ENCODE data around the gene CTIF. TPM values are rescaled to one million over a fixed set of nuclear protein-coding genes. Genes with fewer than 3 reads are reported as not detected.
A peak's percentile ranks its signal among the peaks of the same experiment; 100 is the strongest.

Gene CTIF
- total RNA-seq, 1 donor from 2014 or later = 23.4 TPM

DNA sequence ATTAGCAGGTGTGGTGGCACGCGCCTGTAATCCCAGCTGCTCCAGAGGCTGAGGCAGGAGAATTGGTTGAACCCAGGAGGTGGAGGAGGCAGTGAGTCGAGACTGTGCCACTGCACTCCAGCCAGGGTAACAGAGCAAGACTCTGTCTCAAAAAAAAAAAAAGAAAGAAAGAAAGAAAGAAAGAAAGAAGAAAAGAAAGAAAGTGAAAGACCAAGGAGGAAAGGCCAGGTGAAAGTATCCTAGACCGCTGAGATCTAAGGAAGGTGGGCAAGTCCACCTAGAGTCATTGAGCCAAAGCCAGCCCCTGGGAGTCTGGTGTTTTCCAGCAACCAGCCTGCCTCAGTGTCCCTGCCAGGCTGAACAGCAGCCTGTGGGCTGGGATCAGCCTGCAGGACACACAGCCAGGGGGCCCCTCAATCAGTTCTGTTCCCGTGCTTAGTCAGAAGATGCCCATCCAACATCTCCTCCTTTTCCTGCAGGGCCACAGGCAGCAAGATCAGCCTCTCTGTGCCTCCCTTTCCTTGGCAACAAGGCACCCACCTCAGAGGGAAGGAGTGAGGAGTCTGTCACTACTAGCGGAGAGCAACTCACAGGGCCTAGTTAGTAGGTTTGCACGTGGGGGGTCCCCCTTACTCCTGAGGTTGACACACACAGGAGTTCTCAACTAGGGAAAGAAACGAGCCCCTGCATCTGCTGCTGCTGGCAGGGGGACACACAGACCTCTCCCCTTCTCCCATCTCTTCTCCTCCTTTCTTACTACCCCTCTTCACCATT is 347.9 kb downstream of the CTIF start:
- no peak for DNase-seq

DNA sequence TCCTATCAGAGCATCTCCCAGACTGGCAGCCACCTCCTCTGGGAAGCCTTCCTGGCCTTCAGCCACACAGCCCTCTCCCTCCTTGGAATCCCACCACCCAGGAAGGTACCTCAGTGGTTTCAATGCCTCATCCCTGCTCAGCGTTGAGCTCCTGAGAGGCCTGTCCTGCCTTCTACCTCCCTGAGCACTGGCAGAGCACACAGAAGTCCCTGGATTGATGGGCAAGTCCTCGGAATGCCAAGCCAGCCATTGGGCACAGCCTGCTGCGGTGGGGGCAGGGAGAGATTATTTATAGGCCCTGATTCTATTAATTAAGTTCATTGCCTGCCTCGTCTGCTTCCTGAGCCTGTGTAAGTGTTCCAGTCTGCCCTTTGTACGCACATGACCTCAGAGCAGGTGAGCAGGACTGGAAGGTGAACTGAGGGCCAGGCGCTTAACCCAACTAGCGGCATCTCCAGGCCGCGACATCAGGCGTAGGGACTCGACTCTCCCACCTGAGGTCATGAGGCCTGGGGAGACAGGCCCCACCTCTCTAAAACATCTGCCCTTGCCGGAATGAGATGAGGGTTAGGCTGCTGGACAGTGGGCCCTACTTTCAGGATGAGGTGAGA is 348.6 kb downstream of the CTIF start:
- DNase-seq = no peak

DNA sequence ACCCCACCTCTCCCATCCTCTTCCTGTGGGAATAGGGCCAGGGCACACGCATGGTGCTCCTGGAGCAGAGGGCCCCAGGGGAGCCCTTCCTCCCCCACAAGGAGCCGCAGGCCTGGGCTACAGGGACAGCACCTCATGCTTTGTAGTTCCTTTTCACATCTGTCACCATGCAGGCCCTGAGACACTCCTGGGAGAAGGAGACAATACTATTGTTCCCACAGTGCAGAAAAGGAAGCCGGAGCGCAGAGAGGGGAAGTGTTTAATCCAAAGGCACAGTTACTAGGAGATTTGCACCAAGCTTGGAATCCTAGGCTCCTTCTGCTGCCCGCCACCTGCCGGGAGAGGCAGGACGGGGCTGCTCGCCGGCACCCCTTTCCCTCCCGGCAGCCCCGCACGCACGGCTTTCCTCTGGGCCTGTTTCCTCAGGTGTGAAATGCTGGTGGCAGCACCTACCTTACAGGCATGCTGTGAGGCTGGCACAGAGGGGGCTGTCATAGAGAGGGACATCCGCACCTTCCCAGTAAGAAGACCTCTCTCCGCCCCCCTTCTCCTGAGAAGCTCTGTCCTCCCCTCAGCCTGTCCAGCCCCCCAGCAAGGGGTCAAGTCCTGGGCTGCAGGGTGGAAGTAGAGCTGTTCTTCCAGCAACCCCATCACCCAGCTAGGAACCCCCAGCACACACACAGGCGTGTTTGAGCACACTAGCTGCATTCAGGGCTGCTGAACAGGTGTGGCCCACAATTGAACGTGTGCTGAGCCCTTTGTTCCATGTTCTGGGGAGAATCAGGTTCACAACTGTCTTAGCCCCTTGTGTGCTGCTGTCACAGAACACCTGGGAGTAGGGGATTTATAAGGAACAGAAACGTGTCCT is 349.3 kb downstream of the CTIF start:
- DNase-seq = no peak

DNA sequence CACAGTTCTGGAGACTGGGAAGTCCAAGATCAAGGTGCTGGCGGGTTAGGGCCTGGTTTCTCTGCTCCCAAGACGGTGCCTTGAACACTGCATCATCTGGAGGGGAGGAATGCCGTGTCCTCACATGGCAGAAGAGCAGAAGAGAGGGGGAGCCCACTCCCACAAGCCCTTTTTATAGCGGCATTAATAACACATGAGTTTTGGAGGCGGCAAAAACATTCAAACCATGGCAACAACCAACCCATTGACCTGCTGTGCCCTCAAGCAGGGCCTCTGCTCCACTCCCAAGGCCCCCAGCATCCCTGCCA is 349.9 kb downstream of the CTIF start:
- DNase-seq = no peak

DNA sequence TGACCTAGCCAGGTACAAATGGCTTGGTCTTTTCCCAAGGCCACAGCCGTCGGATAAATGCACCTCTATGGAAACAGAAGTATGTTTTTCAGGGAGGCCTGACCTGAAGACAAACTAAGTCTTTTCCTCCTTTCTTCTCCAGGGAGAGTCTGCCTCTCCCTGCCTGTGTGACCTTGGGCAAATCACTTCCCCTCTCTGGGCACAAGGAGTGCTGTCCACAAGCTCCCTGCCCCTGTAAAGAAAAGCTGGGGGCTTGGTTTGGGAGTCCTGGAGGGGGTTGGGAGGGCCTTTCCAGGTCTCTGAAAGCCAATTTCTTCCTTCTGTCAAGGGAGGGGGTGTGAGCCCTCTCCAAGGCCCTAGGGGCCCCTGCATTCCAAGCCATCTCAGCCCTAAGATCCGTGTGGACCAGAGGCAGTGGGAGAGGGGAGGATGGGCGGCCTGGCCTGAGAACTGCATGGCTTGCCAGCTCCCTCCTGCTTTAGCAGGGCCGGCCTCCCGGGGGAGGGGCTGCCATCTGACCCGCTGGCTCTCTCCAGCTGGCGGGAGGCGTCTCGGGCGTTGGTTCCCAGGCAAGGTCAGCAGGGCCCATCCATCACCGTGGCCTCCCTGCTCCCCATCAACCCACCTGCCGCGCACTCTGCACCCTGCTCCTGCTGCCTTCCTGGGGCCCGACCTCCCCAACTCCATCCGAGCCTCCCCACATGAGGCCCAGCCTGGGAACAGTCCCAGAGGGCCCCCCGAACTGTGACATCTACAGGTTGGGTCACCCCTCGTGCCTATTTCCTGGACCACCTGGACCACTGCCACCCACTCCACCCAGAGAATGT is 350.5 kb downstream of the CTIF start:
- peak; percentile 75 for DNase-seq

DNA sequence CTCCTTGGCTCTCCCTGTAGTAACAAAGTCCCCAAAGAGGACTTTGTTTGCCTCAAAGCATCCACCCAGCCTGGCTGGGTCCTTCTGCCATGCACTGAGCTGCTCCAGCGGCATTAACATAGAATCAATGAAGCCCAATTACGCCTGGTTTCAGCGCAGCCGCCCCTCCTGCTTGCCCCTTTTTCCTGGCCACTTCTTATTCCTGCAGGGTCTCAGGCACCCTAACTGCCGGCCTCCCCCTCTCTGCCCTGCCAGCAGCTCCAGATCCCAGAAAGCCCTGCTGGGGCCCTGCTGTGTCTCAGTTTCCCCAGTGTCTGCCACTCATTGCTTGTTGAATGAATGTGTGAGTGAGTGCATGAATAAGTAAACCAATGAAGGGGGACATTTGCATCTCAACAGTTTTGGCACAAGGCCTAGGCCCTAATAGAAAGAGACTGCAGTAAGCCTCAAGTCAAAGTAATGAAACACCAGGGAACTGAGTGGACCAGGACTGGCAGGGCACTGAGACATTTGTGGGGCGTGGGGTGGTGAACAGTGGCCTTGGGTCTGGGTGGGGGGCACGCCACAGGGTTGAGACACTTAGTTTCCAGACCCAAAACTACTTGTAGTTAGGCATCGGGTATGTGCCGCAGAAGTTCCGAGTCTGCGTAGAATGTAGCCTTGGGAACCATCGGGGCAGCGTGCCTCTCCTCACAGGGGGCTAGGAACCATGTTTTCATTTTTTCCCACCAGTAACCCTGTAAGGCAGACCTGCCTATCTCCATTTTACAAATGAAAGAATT is 351.3 kb downstream of the CTIF start:
- DNase-seq = no peak

DNA sequence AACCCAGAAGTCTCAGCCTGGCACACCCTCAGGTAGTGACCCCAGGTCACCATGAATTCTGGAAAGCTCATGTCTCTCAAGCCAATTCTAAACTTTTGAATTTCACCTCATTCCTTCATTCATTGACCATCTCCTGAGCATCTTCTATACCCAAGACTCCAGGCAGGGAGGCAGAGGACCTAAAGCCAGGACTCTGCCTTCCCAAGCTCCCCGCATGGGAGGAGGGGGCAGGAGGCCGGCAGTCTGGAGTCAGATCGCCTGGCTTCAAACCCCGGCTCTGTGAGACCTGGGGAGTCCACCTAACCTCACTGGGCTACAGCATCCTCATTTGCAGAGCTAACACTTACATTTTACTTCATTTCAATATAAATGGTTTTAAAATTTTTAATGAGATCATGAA is 352.9 kb downstream of the CTIF start:
- DNase-seq = no peak

DNA sequence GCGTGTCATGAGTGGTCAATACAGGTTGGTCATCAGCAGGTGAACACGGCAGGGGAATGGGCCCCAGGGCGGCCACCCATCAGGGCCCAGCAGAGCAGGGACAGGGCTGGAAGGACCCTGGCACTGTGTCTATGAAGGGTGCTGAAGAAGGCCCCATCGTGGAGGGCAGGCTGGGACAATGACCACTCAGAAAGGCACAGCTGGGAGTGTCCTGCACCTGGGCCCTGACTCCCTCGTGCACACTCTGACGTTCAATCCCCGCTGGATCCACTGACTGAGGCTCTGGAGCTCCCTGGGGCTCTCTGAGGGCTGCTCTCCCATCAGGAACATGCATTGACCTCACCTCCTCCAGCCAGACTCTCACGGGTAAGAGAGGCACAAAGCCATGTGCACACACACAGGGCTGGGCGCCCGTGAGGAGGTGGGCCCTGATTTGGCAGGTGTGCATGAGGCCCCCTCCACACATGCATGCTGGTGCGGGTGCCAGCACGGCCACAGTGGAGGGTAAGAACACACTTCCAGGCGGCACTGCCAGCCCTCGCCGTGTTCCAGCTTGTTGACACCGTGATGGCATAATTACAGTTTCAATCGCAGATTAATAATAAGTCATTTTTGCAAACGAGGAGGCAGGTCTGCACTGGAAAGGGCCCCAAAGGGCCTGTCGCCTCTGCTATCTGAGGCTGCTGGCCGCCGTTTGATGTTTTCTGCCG is 353.5 kb downstream of the CTIF start:
- DNase-seq = no peak

DNA sequence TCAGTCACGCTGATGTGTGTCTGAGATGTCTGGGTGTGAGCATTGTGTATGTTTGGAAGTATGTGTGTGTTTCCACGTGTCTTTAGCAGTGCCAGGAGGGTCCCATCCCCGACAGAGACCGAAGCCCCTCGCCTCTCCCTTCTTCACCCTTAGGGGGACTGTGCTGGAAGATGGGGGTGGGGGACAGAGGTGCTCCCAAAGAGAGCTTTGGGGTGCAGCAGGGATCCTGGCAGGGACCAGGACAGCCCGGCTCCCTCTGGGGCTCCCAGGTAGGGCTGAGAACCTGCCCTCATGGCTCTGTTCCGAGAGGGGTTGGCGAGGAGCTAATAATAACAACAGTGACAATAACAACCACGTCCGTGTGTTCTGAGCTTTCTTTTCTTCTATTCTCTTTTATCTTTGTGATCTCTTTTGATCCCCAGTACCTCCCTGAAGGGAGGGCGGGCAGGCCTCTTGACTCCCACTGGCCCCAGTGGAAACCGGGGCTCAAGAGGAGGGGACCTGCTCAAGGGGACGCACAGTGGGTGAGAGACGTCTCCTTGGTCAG is 354.3 kb downstream of the CTIF start:
- DNase-seq = no peak

DNA sequence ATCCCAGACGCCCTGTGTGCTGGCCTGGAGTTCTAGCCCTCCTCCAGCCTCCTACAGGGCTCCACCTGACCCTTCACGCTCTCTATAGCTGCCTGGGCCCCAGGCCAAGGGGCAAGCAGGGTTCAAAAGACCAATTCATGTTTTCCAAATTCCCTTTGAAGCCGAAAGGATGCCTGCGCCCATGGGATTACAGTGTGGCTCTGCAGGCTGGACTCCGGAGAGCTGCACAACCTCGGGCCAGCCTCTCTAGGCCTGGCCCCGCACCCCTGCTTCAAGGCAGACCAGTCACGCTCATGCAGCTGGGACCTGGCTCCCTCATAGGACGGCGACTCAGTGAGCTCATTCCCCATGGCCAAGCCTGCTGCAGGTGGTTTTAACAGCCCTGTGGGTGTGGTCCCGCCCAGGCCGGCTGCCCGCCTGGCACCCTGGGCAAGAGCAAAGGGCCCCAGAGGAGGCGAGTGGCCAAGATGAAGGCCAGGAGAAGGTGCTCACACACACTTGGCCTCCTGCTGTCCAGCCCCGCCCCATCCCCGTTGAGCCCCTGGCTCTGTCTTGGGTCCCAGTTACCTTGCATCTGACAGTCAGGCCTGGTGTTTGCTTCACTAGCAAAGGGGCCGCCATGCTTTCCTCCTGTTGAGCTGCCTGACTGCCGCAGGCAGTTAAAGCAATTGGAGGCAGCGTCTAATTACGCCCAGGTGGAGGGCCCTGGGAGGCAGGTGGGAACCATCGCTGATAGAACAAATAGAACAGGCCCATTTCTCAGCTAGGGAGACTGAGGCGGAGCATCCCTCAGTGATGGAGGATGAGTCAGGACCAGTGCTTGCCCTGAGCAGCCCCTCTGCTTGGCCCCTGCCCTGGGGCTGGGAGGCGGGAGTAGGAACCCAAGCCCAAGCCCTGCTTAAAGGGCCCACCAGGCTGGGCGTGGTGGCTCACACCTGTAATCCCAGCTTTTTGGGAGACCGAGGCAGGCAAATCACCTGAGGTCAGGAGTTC is 355.1 kb downstream of the CTIF start:
- no peak for DNase-seq

DNA sequence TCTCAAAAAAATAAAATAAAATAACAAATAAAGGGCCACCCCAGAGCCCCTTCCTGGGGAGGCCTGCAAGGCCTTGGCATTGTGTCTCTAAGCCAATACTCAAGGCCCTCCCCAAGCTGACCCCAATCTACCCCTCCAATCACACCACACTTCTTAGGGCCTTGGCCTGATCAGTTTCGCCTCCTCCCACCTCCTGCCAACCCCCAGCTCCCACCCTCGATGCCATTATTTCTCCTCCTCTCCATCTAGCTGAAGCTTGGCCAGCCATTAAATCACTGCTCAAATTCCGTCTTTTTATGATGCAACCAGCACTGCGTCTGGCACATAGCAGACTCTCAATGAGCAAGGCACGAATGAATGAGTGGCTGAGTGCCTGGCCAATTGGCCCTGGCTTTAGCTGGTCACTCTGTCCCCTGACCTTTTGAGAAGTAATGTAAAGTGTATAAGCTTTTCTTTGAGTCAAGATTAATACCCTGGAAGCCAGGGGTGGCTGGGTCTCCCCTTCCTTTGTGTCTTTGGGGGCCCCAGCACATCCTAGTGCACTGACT is 356.0 kb downstream of the CTIF start:
- DNase-seq = no peak

DNA sequence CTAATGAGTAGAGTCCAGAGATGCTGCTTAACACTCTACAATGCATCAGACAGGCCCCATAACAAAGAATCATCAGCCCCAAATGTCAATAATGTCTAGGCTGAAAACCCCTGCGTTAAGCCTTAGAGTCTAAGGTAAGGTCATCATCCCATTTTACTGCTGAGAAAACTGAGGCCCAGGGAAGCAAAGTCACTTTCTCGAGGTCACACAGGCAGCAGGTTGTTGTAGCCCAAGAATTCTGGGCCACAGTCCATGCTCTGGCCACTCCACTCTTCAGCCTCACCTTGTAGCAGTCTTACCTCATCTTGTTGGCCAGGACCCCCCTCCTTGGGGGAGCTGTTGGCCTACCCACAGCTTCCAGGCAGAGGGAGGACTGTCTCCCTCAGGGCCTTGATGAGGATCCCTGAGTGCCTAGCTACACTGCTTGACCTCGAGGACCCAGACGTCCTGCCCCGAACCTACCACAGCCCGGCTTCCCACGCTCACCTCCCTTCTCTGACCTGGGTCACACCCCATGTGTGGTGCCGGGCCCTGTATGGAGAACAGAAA is 357.6 kb downstream of the CTIF start:
- no peak for DNase-seq

DNA sequence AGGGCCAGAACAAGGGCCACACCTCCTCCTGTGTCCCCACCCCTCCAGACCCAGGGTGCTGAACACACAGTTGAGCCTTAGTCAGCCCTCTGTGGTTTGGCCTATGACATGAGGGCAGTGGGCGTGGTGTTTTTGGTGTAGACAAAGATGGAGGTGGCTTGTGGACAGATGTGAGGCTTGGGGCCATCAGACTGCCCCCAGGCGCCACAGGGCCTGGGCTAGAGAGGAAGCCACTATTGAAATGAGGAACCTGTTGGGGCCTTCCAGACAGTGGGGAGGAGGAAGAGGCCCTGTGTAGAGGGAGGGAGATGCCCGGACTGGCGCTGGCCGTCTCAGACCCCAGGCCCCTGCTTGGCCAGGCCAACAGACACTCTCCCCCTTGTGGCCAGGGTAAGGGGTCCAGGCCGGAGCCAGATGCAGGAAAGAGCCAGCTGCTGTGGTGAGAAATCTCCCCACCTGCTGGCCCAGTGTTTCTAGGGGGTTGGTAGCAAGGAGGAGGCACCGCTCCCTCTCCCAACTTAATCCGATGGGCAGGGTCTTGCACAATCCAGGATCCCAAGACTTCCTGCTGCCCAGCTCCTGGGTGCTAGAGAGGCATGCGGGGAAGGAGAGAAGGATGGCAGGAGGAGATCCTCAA is 358.2 kb downstream of the CTIF start:
- no peak for DNase-seq

DNA sequence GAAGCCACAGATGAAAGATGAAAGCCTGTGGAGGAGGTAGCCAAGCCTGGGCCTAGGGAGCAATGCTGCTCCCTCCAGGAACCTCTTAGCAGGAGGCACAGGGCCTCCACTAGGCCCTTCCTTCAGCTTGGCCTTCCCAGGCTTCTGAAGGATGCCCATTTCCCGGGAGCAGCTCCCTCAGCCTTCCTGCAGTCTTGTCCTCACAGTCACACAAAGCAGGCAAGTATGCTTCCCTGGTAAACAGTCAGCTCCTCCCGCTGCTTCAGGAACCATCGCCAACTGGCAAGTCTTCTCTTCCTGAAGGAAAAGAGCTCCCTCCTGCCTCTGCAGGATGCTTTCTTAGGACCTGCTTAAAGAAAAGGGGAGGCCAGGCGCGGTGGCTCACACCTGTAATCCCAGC is 358.7 kb downstream of the CTIF start:
- DNase-seq = no peak

DNA sequence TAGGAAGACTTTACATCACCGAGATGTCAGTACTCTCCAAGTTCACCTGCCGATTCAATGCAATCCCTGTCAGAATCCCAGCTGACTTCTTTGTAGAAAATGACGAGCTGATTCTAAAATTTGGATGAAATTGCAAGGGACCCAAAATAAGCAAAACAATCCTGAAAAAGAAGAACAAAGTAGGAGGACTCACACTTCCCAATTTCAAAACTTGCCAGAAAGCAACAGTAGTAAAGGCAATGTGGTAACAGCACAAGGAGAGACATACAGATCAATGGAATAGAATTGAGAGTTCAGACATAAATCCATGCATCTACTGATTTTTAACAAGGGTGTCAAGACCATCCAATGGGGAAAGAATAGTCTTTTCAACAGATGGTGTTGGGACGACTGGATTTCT is 359.7 kb downstream of the CTIF start:
- no peak for DNase-seq

DNA sequence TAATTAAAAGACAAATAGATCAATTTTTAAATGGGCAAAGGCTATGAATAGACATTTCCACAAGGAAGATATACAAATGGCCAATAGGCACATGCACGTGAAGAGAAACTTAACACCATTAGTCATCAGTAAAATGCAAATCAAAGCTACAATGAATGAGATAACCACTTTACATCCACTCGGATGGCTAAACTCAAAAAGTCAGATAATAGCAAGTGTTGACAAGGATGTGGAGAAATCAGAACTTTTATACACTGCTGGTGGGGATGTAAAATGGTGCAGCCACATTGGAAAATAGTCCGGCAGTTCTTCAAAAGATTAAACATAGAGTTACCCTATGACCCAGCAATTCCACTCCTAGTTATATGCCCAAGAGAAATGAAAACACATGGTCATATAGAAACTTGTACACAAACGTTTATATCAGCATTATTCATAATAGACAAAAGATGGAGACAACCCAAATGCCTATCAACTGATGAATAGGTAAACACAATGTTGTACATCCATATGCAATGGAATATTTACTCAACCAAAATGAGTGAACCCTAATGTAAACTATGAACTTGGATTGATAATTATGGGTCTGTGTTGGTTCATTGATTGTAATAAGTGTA is 360.8 kb downstream of the CTIF start:
- DNase-seq = no peak

DNA sequence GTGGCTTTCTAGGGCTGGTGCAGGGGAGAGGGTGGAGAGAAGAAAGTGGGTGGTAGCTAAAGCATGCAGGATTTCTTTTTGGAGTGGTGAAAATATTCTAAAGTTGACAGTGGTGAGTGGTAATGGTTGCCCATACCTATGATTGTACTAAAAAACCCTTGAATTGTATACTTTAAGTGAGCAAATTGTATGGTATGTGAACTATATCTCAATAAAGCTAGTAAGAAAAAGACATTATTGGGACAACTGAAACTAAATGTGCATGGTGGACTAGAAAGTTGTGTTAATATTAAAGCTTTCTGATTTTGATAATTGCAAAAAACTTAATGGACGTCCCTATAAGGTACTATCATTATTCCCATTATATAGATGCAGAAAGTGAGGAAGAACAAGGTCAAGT is 361.6 kb downstream of the CTIF start:
- DNase-seq = no peak

Measured in tongue (tissue), 2 donors.